Measurements from ENCODE around the gene PLB1.

The PLB1 gene

DNA sequence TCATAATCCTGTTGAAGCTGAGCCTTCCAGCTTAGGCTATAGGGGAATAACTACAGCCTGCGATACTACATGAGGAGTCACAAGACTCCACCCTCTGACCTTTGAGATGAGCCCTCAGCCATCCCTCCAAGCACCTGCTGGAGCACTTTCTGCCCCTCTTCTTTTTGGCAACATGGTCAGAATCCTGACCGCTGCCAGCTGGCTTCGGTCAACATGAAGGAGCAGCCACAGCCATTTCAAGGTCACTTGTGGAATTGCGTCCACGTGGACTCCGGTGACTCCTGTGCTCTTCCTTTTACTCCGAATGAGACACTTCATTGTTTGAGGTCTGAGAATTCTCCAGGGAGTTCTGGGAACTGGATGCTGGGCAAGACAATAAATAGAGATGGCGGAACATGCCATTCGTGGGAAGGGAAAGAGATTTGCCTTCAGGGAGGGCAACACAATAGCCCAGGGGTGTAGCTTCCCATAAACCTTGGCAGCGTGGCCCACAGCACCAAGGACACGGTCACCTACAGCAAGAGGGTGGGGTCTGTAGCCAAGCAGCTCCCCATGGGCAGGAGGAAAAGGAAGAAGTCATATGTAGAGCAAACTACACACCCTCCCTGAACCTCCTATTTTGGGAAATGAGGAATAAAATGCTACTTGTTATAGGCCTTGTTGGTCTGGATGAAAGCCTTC lies 182.5 kb downstream of the PLB1 start:
- no peak for FAIRE-seq
- no peak for DNase-seq (ENCODE audit: insufficient read length, low spot score)

DNA sequence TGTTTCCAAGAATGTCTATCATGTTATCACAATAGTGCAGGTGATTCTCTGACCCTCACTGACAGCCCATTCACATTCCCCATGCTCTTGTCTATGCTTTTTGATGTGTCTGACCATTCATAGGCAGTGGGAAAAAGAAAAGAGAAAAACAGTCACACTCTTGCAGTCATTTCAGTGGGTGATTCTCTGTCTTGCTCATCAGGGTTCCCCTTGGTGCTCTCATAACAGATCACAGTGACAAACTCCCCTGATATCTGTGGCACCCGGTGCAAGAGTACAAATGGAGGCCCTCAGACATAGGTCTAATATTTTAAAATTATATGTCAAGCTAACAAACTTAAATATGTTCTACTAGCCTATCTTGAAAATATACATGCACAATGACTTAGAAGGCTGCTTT lies 183.1 kb downstream of the PLB1 start:
- FAIRE-seq = no peak
- DNase-seq (ENCODE audit: insufficient read length, low spot score) = no peak

DNA sequence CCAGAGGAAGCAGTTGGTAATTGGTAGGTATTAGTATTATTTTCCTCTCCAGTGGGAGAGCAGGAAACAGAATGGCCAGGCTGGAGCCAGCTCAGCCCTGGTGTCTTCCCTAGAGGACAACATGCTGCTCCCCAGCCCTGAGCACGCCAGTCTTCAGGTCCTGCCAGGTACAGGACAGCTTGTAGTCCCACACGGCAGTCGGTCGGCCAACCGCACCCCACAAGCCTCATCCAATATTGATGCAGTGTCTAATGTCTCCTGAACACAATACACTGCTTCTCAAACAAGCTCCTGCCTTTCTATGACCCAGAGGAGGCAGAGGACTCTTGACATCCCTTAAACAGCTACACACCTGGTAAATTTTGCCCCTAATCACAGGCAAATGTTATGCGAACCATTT lies 184.8 kb downstream of the PLB1 start:
- no peak for FAIRE-seq
- DNase-seq (ENCODE audit: insufficient read length, low spot score) = no peak

DNA sequence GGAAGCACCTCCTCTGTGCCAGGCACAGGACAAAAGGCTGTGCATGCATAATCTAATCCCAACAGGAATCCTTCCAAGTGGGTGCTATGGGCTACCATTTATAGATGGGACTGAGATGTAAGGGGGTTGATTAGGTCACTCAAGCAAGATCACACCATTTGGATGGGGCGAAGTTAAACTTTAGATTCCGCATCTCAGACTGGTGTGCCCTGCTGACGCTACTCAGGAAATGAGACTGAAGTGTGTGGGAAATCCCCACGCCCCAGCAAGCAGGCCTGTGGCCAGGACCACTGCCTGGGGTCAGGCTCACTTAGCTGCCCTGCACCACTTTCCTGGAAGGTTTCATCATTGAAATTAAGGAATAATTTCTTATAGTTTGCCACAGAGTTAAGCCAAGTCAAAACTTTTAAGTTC lies 185.3 kb downstream of the PLB1 start:
- peak; percentile 66 for DNase-seq (ENCODE audit: insufficient read length, low spot score)

DNA sequence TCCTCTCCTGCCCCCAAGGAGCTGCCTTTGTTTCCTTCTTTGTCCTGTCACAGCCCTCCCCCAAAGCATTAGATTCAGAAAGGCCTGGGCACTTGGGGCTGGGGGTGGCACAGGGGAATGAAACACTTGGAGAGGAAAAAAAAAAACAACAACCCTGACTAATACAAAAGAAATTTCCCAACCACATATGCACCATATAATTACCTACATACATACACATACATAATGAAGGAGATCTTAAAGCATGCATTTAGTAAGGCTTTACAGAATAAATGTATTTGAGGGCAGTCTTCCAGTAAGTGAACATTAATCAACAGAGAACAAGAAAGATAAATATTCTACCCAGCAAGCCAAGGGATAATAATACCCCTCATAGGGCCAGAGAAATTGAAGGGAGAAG lies 185.7 kb downstream of the PLB1 start:
- no peak for FAIRE-seq
- DNase-seq (ENCODE audit: insufficient read length, low spot score) = no peak

More for the DNA sequence above, 185.3 kb downstream of the PLB1 start:
- FAIRE-seq = peak; percentile 69

DNA sequence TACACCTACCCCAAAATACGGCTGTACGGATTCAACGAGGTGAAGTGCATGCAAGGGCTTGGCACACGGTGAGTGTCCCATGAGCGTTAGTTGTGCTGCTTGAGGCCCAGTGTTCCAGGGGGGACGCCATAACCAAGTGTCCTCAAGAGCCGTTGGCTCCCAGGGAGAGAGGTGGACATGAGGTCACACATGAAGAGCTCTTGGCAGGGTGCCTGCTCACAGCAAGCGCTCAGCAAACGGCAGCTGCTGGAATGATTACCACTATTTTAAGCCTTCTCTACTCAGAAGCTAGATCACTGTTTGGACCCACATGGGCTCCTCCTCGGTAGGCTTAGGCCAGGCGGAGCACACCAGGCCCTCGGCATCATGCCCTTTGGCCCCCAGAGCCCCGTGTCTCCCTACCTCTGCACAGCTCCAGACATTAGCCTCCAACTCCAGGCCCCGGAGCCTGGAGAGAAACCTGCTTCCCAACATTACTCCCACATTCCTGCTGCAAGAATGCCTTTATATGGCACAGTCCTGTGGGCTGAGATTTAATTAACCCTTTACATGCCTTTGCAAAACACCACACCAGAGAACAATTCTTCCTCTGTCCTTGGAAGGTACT lies 187.3 kb downstream of the PLB1 start:
- FAIRE-seq (no peak), DNase-seq (ENCODE audit: insufficient read length, low spot score) (no peak)

DNA sequence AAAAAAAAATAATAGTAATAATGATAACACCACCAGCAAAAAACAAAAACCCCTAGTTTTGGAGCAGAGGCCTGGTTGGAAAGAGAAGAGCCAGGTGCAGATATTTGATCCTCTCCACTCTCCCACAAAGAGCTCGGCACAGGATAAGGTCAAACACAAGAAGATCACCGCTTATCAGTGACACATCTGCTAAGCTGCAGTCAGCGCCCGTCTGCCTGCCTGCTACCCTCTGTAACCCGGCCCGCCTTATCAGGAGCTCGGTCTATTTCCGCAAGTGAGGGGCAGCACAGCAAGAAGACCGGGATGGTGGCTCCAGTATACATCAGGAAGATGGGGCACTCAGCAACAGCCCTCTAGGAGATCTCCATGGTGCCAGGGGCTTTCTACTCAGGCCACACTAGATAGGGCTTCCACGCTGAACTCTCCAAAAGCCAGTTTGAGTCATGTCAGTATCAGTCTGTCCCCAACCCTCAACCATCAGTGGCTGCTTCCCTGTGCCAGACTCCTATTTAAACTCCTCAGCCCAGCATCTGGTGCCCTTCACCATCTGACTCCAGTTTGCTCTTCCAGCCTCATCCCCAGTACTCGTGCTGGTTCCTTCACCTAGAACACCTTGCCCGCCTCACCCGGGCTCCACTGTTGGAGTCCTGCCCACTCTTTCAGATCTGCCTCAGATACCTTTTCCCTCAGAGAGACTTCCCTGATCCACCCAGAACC lies 188.4 kb downstream of the PLB1 start:
- no peak for DNase-seq (ENCODE audit: insufficient read length, low spot score)
- FAIRE-seq = no peak

DNA sequence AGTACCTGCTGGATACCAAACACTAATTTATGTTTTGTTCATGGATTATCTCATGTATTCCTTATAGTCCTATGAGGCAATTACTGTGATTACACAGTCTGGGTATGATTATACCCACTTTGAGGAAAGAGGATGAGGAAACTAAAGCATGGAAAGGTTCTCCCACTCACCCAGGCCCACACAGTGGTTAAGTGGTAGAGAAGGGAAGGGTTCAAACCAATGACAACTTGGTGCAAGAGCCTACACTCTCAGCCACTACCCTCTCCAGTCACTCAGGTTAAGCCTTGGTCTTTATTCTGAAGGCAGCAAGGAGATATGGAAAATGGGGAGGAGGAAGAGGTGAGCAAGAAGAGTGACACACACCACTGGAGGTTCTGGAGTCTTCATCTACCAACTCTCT lies 191.3 kb downstream of the PLB1 start:
- DNase-seq (ENCODE audit: insufficient read length, low spot score) (no peak), FAIRE-seq (no peak)

DNA sequence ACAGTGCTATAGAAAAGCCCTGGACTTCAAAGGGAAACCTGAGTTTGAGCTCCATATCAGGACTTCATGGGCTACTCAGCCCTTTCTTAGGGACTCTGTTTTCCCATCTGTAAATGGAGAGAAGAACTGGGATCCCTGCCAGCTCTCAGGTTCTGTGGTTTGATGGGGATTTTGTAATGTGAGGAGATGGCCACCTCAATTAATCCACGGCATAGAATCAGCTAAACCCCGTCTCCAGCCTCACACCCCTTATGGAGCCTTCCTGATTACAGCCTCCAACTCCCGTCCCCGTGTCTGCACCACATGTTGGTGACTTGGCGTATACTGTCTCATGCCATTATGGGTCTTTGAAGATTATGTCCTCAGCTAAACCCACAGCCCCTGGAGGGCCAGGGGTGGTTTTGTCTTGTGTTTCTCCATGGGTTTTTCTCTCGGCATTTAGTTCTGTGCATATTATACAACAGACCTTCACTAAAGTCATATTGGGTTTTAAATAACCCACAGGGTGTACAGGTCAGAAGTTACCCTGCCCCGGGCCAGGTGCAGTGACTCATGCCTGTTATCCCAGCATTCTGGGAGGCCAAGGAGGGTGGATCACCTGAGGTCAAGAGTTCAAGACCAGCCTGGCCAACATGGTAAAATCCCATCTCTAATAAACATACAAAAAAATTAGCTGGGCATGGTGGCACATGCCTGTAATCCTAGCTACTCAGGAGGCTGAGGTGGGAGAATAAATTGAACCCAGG lies 192.0 kb downstream of the PLB1 start:
- DNase-seq (ENCODE audit: insufficient read length, low spot score) (no peak), FAIRE-seq (no peak)

DNA sequence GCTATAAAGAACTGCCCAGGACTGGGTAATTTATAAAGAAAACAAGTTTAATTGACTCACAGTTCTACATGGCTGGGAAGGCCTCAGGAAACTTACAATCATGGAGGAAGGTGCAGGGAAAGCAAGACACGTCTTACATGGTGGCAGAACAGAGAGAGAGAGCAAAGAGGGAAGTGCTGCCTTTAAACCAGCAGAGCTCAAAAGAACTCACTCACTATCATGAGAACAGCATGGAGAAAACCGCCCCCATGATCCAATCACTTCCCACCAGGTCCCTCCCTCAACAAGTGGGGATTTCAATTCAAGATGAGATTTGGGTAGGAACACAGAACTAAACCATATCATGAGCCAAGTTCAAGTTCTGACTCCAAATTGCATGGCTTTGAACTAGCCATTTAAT lies 193.0 kb downstream of the PLB1 start:
- DNase-seq (ENCODE audit: insufficient read length, low spot score) (no peak), FAIRE-seq (no peak)

DNA sequence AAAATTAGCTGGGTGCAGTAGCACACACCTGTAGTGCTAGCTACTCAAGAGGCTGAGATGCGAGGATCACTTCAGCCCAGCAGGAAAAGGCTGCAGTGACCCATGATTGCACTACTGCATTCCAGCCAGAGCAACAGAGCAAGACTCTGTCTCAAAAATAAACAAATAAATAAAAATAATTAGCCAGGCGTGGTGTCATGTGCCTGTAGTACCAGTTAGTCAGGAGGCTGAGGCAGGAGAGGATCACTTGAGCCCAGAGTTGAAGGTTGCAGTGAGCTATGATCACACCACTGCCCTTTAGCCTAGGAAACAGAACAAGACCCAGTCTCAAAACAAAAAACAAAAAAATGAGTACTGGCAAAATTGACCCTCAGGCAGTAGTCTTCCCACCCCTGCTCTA lies 193.9 kb downstream of the PLB1 start:
- no peak for DNase-seq (ENCODE audit: insufficient read length, low spot score)
- no peak for FAIRE-seq

DNA sequence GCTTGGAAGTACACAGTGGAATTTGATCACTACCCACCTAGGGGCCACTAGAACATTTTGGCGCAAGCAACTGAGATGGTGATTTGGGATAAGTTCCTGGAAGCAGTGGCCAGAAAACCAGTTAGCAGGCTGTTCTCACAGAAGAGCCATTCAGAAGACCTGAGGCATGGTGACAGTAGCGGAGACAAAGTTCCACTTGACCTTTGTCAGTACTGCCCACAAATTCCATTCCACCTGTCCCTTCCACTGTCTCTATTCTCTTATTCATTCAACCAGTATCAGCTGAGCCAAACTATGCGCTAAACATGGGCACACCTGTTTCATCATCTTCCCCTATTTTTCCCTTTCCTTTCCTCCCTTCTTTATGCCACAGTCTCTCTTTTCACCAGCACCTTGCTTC lies 196.6 kb downstream of the PLB1 start:
- no peak for FAIRE-seq

DNA sequence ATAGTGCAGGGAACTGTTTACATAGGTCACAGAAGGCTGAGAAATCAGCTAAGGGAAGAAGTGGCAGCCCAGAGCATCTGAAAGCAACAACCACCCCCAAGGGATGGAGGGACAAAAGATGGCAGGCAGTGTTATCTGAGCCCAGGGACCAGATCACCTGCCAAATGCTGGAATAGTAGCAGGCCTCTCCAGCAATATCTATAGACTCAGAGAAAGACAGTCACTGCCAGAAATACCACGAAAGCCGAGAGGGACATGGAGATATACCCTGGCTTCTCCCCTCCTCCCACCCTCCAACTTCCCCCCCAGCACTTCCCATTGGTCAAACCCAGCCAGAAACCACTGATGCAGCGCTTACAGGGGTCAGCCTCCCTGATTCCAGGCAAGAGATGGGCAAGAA lies 197.4 kb downstream of the PLB1 start:
- DNase-seq (ENCODE audit: insufficient read length, low spot score) (no peak), FAIRE-seq (no peak)

More for the DNA sequence above, 196.6 kb downstream of the PLB1 start:
- no peak for DNase-seq (ENCODE audit: insufficient read length, low spot score)
